H1 (cell line): ENCODE data around the gene DGKH. TPM values are rescaled to one million over a fixed set of nuclear protein-coding genes. Genes with fewer than 3 reads are reported as not detected.

Source experiments
- PHF8 ChIP-seq: fragments of 200-600 bp; sonication (generic); conservative IDR thresholded peaks from 2 replicates; pipeline ENCODE4 v1.7.1; 2012; ENCODE audit warnings: low read depth, mild to moderate bottlenecking, inconsistent platforms, low read length, moderate library complexity
- RAD21 ChIP-seq, 2 experiments: IDR thresholded peaks in 1 of 2; conservative IDR thresholded peaks in 1 of 2; 2 replicates each; pipeline ENCODE4 v1.6.1; 2011; ENCODE audit warnings: low read depth in 2 of 2, low read length in 2 of 2, improper control_type of control experiment in 1 of 2, inconsistent platforms in 1 of 2, mild to moderate bottlenecking in 1 of 2, moderate library complexity in 1 of 2
- polyA plus RNA-seq, 7 experiments: library from polyadenylated mRNA; depleted of rRNA in 3 of 7; stranded (reverse) in 5 of 7; unstranded in 2 of 7; fragments of >200 nt in 5 of 7; fragments of 200-250 nt in 2 of 7; gene quantifications; 1 replicate in 5 of 7; 2 replicates in 1 of 7; 4 replicates in 1 of 7; pipeline versions ENCODE4 v1.2.1 to v1.2.3, GENCODE V29; 2011 to 2013; ENCODE audit warnings: missing spikeins in 2 of 7, mixed read lengths in 2 of 7
- total RNA-seq: library from RNA; stranded (reverse); fragmentation: NEBNext Ultra II Directional; extraction: Animal tissue kit (Norgen Biotek cat#: 25700); gene quantifications from 2 replicates; pipeline ENCODE4 v1.2.1, GENCODE V29; 2021

Gene DGKH
- total and polyA plus RNA-seq, 2 of the 8 experiments (the other 6 are each of a cell fraction or from before 2014, with no cell fraction given) = 2.1 to 7.9 TPM

DNA sequence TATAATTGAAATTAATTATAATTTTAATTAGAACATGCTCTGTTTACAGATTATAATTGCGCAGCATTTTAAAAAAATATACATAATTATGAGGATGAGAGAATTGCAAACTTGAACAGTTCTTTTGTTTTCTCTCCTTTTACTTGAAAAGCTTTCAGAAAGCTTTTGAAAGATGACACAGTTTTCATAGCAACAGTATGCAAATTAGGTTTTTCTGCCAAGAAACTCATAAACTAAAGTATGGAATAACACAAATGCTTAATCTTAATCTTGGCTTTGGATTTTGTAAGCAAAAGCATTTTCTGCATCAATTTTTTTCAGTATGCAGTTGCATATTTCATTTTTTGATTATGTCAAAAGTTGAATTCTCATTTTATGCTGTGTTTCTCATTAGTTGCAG, 190.7 kb downstream of the DGKH start (continued):
- TF ChIP-seq PHF8 (no peak), RAD21 (IDR thresholded peaks at IDR 0.05 in 1 of 2, conservative IDR thresholded peaks at IDR 0.05 in 1 of 2; ENCODE audit: low read depth in 2 of 2, low read length in 2 of 2) (no peak)
